ENCODE measurements around the gene CYBC1. TPM values are rescaled to one million over a fixed set of nuclear protein-coding genes. Genes with fewer than 3 reads are reported as not detected.

CYBC1 gene
- total and polyA plus RNA-seq, 4 donors = 23.2 to 45.6 (median 34.9) TPM

GRCh38 chr17:82490512-82491195 lies 40.1 kb upstream of the CYBC1 start:
- Histone ChIP-seq H3K4me3 (ENCODE audit: low read depth in 1 of 3, low read length in 3 of 3) (no peak overlapping the region), H3K4me1 (ENCODE audit: control insufficient read depth in 4 of 4, insufficient read depth in 4 of 4, low read length in 3 of 4) (no peaks in the 10 kb centered on the region), H3K27ac (ENCODE audit: low read depth in 1 of 2, low read length in 2 of 2) (no peak overlapping the region), H3K9me3 (ENCODE audit: control insufficient read depth in 4 of 4, low read length in 3 of 4) (no peaks in the 10 kb centered on the region), H3K36me3 (ENCODE audit: control insufficient read depth in 4 of 4, insufficient read depth in 3 of 4, low read depth in 1 of 4, low read length in 3 of 4) (peaks cover under 1 to 23% (median 9%) of the 10 kb centered on the region in 4 donors), H3K9ac (ENCODE audit: low read depth in 1 of 2, low read length in 2 of 2) (no peak overlapping the region), H3K27me3 (ENCODE audit: control insufficient read depth in 4 of 4, insufficient read depth in 4 of 4, low read length in 3 of 4) (no peaks in the 10 kb centered on the region)
- no peak for DNase-seq (ENCODE audit: low spot score)
- 92% methylated on average over 25 of the region's 25 CpGs for WGBS
- TF ChIP-seq FOXA2 (IDR thresholded peaks at IDR 0.05) = no peak
- no peak for TF ChIP-seq HNF4G (IDR thresholded peaks at IDR 0.05)
- no peak for TF ChIP-seq NR2F2 (IDR thresholded peaks at IDR 0.05)
- no peak for TF ChIP-seq ATF3 (IDR thresholded peaks at IDR 0.05)
- TF ChIP-seq REST (IDR thresholded peaks at IDR 0.05) = no peak
- TF ChIP-seq RXRA (IDR thresholded peaks at IDR 0.05) = no peak
- no peak for TF ChIP-seq FOXA1 (IDR thresholded peaks at IDR 0.05)
- TF ChIP-seq, protein P1, sequence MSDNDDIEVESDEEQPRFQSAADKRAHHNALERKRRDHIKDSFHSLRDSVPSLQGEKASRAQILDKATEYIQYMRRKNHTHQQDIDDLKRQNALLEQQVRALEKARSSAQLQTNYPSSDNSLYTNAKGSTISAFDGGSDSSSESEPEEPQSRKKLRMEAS (IDR thresholded peaks at IDR 0.05) = no peak
- TF ChIP-seq SP1 (IDR thresholded peaks at IDR 0.05) = no peak

GRCh38 chr17:82489851-82490511 lies 39.4 kb upstream of the CYBC1 start:
- H3K9ac ChIP-seq (ENCODE audit: low read depth in 1 of 2, low read length in 2 of 2) = no peak overlapping the region
- H3K27me3 ChIP-seq (ENCODE audit: control insufficient read depth in 4 of 4, insufficient read depth in 4 of 4, low read length in 3 of 4) = no peaks in the 10 kb centered on the region
- WGBS = 93% methylated on average over 21 of the region's 21 CpGs
- H3K9me3 ChIP-seq (ENCODE audit: control insufficient read depth in 4 of 4, low read length in 3 of 4) = no peaks in the 10 kb centered on the region
- H3K4me3 ChIP-seq (ENCODE audit: low read depth in 1 of 3, low read length in 3 of 3) = no peak overlapping the region
- H3K36me3 ChIP-seq (ENCODE audit: control insufficient read depth in 4 of 4, insufficient read depth in 3 of 4, low read depth in 1 of 4, low read length in 3 of 4) = peaks cover 4 to 27% (median 11%) of the 10 kb centered on the region in 4 donors
- no peak overlapping the region for H3K27ac ChIP-seq (ENCODE audit: low read depth in 1 of 2, low read length in 2 of 2)
- no peak for DNase-seq (ENCODE audit: low spot score)
- H3K4me1 ChIP-seq (ENCODE audit: control insufficient read depth in 4 of 4, insufficient read depth in 4 of 4, low read length in 3 of 4) = no peaks in the 10 kb centered on the region
- TF ChIP-seq ATF3 (IDR thresholded peaks at IDR 0.05) = no peak
- TF ChIP-seq GABPA (IDR thresholded peaks at IDR 0.05 in 1 of 2, conservative IDR thresholded peaks at IDR 0.05 in 1 of 2) = no peak
- no peak for TF ChIP-seq YY1 (IDR thresholded peaks at IDR 0.05)
- no peak for TF ChIP-seq FOXA1 (IDR thresholded peaks at IDR 0.05)
- TF ChIP-seq, protein P1 (IDR thresholded peaks at IDR 0.05) = no peak
- TF ChIP-seq RAD21 (IDR thresholded peaks at IDR 0.05) = no peak
- no peak for TF ChIP-seq FOXA2 (IDR thresholded peaks at IDR 0.05)
- TF ChIP-seq JUND (IDR thresholded peaks at IDR 0.05) = no peak
- TF ChIP-seq NR2F2 (IDR thresholded peaks at IDR 0.05) = no peak
- TF ChIP-seq TAF1 (conservative IDR thresholded peaks at IDR 0.05) = no peak
- TF ChIP-seq HNF4G (IDR thresholded peaks at IDR 0.05) = no peak
- no peak for TF ChIP-seq EGR1 (IDR thresholded peaks at IDR 0.05; ENCODE audit: low read depth in 2 of 2)
- TF ChIP-seq SP1 (IDR thresholded peaks at IDR 0.05) = no peak
- no peak for TF ChIP-seq ZBTB33 (IDR thresholded peaks at IDR 0.05)
- TF ChIP-seq HNF4A (conservative IDR thresholded peaks at IDR 0.05) = no peak
- TF ChIP-seq RXRA (IDR thresholded peaks at IDR 0.05) = no peak
- TF ChIP-seq REST (IDR thresholded peaks at IDR 0.05) = no peak
- TF ChIP-seq, protein P2, sequence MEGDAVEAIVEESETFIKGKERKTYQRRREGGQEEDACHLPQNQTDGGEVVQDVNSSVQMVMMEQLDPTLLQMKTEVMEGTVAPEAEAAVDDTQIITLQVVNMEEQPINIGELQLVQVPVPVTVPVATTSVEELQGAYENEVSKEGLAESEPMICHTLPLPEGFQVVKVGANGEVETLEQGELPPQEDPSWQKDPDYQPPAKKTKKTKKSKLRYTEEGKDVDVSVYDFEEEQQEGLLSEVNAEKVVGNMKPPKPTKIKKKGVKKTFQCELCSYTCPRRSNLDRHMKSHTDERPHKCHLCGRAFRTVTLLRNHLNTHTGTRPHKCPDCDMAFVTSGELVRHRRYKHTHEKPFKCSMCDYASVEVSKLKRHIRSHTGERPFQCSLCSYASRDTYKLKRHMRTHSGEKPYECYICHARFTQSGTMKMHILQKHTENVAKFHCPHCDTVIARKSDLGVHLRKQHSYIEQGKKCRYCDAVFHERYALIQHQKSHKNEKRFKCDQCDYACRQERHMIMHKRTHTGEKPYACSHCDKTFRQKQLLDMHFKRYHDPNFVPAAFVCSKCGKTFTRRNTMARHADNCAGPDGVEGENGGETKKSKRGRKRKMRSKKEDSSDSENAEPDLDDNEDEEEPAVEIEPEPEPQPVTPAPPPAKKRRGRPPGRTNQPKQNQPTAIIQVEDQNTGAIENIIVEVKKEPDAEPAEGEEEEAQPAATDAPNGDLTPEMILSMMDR (IDR thresholded peaks at IDR 0.05; ENCODE audit: low read depth, low read length, missing input control) = no peak

Measured in liver (tissue), 9 donors.